Nucleus accumbens (tissue), 56 donors: Measurements from ENCODE around the gene CTDSPL.

ENCODE experiments used
- DNase-seq, 56 donors: peaks; one replicate each; lab custom pipeline; 2025; lab: John Stamatoyannopoulos, UW

CTDSPL gene

GRCh38 chr3:37909067-37909911 lies 47.6 kb downstream of the CTDSPL start:
- no peak for DNase-seq

GRCh38 chr3:37910671-37911400 lies 49.2 kb downstream of the CTDSPL start:
- DNase-seq = no peak

- no peak for DNase-seq
These were observed 50.5 kb downstream of the CTDSPL start for GRCh38 chr3:37912052-37912733.

DNA sequence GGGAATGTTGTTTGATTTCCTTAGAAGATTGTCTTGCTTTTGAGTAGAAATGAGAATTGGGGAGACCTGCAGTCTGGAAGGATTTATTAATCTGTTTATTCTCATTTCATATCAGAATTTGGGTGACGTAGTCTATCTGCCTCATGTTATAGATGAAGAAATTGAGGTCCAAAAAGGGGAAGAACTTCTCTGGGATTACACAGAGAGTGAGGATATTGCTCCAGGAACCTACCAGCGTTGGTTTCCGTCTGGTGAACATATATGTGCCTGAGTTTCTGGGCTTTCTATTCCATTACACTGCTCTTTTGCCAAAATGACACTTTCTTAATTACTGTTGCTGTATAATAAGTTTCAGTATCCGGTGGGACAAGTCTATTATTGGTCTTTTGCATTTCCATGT lies 51.8 kb downstream of the CTDSPL start:
- DNase-seq = no peak

DNA sequence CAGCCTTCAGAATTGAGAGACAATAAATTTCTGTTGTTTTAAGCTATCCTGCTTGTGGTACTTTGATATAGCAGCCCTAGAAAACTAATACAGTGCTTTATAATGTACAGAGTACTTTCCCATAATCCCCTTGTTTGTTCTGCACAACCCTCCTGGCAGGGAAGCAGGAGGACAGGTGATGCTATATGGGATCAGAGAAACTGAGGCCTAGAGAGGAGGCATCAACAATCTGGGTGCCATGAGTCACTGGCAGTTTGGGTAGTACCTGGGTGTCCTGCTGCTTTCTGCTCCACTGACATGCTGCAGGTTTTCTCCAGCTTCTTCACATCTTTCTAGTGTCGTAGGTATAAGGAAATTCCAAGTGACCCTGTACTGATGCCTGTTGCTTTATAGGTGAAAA lies 55.0 kb downstream of the CTDSPL start:
- no peak for DNase-seq

- no peak for DNase-seq
These were observed 56.9 kb downstream of the CTDSPL start for GRCh38 chr3:37918627-37919026.

DNA sequence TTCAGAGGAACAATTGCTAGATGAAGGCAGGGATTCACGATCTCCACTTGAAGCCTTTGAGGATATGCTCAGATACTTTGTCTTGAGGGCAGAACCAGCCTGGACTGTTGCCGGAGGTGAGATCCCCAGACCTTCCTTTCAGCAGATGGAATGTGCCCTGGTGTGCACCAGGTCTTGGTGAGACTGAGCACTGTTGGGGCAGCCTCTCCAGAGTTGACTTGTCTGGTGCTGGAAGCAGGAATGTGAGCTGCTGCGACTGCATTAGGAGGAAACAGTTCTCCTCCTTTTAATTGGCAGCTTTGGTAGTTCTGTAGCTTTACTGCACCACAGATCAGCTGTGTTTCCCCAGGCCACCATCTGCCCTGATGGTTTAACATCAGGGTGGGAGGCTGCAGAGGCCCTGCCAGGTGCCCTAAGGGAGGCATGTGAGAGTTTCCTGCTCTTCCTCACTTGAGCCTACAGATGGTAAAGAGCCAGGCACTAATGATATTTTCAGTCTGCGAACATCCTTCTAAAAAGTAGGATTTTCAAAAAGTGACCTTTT lies 58.5 kb downstream of the CTDSPL start:
- no peak for DNase-seq

- no peak for DNase-seq
These were observed 59.3 kb downstream of the CTDSPL start for GRCh38 chr3:37921025-37921424.

DNA sequence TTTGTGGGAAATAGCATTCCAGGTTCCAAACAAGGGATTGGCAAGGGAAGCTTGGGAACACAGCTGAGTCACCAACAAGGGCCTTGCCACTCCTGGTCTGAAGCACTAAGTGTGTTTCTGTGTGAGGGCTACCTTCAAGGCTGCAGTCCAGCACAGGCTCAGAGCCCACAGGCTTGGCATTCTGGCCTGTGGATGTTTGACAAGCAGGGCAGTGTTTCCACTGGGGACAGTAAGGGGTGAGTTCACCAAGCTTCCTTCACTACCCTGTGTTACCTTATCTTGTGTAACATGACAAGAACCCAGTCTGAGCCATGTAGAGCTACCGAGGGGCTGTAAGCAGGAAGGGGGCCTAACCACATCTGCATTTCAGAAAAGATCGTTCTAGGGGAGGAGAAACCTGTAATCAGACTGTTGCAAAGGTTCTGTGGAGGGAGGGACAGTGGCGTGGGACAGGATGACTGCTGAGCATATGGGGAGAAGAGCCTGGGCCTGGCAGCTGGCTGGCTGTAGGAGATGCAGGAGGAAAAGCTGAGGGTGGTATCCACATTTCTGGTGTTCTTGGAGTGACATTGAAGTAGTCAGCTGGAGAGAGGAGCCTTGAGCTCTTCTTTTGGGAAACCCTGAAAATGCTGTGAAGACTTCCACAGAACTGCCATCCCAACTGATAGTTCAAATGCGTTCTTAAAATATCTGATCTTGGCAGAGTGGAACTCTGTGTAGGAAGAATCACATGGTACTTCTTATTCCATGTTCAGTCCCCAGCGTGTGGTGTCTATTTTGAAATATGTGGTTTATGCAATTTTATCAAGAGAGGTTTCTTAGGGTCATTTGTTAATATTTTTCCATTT lies 61.3 kb downstream of the CTDSPL start:
- peak in 6 of 56 donors; percentile 8 to 34 (median 19) for DNase-seq

DNA sequence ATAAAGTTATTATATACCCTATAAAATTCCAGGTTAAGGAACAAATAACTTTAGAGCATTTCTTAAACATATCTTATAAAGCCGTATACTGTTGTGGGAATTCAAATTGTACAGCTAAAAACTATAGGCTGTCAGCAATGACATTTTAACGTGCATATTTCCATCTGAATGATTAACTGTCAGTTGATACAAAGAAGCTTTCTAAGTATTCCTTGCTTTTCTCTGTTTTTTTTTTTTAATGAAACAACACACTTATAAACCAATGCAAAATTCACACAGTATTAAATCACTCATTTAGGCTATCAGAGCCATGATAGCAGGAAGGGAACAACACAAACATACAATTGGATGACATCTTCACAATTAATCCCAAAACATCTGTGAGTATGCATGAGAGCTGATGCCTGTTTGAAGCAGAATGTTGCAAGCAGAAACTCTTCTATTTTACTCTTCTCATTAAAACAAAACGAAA lies 61.9 kb downstream of the CTDSPL start:
- DNase-seq = no peak

- DNase-seq = no peak
These were observed 62.8 kb downstream of the CTDSPL start for GRCh38 chr3:37924453-37924852.

- DNase-seq = no peak
These were observed 63.5 kb downstream of the CTDSPL start for GRCh38 chr3:37925157-37925556.

GRCh38 chr3:37926611-37927010 lies 64.9 kb downstream of the CTDSPL start:
- no peak for DNase-seq

DNA sequence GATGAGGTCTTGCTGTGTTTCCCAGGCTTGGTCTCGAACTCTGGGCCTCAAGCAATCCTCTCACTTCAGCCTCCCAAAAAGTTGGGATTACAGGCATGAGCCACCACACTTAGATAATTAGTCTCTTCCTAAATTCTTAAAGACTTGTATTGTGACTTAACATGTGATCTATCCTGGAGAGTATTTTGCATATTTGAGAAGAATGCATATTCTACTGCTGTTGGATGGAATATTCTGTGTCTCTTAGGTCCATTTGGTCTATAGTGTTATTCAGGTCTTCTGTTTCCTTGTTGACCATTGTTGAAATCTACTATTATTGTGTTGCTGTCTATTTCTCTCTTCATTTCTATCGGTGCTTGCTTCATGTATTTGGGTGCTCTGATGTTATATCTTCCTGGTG lies 68.8 kb downstream of the CTDSPL start:
- DNase-seq = no peak

DNA sequence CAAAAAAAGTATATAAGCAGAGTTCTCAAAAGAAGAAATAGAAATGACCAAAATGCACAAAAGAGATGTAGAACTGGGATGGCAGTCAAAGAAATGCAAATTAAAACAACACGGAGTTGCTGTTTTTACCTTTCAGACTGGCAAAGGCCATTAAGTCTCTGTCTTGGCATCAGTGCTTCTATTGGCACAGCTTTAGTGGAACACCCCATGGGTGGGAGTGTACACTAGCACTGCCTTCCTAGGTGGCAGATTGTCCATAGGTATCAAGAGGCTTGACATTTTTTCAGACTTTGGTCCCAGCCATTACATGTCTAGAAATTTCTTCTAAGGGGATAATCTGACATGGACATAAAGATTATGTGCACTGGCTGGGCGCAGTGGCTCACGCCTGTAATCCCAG lies 70.8 kb downstream of the CTDSPL start:
- DNase-seq = no peak

- DNase-seq = no peak
These were observed 73.1 kb downstream of the CTDSPL start for GRCh38 chr3:37934631-37935289.

DNA sequence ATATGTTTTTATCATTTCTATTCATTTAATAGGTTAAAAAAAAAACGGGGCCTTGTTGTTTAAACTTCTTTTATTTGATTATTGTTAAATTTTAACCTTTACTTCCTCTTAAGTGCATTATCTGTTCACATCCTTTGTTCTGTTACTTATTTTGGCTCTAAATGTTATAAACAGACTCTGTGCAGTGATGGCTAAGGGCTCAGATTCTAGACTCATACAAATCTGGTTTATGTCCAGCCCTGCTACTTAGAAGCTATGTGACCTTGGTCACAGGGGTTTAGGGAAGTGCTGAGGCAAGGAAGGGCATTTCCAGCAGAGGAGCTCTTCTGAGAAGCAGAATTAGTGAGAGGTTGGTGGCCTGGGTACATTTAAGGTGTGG lies 73.6 kb downstream of the CTDSPL start:
- no peak for DNase-seq

GRCh38 chr3:37935756-37936666 lies 74.3 kb downstream of the CTDSPL start:
- peak in 1 of 56 donors; percentile 19 for DNase-seq
